Nephron (organoid): ENCODE data around the gene DRC1.

Experiments
- H3K27ac Mint-ChIP-seq, 3 experiments: 2 replicates each; pipeline ENCODE4 v1.8.0; 2020; ENCODE audit warnings: mixed read lengths in 3 of 3, mild to moderate bottlenecking in 2 of 3, moderate library complexity in 1 of 3
- H3K27me3 Mint-ChIP-seq: 2 replicates; pipeline ENCODE4 v1.8.0; 2021; ENCODE audit warnings: low read depth, mild to moderate bottlenecking, moderate library complexity, mixed read lengths
- H3K36me3 Mint-ChIP-seq: 2 replicates; pipeline ENCODE4 v1.8.0; 2020; ENCODE audit warnings: low read depth, mixed read lengths
- H3K4me1 Mint-ChIP-seq: 2 replicates; pipeline ENCODE4 v1.8.0; 2020; ENCODE audit warnings: mixed read lengths
- H3K4me3 Mint-ChIP-seq, 3 experiments: 2 replicates each; pipeline ENCODE4 v1.8.0; 2020; ENCODE audit warnings: mild to moderate bottlenecking in 3 of 3, mixed read lengths in 3 of 3, moderate library complexity in 2 of 3
- H3K9me3 Mint-ChIP-seq: 2 replicates; pipeline ENCODE4 v1.8.0; 2020; ENCODE audit warnings: mixed read lengths
- CTCF ChIP-seq, 3 experiments: fragments of 200-600 bp; sonication (generic); IDR thresholded peaks; one replicate each; pipeline ENCODE4 v1.5.0; 2021; ENCODE audit warnings: antibody characterized with exemption in 3 of 3; ENCODE audit not compliant: unreplicated experiment in 3 of 3

Gene DRC1

DNA sequence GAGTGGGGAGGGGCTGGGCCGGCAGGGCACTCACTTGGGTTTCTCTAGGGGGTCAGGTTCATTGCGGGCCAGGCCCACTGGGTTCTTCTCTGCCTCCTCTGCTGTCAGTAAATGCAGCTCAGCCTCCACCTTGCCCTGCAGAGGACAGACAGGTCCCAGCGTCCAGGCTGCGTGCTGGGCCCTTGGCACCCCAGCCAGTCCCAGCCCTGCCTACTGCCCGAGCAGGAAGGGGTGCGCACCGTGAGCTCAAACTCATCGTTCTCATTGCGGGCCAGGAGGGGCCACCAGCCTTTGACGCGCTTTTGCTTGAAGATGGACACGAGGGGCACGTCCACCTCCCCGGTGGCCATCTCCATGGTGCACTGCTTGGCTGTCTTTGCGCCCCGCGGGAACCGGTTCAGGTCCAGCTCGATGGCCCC is 58.9 kb downstream of the DRC1 start:
- TF ChIP-seq CTCF (IDR thresholded peaks at IDR 0.05; ENCODE audit: unreplicated experiment in 3 of 3): no peak
- Mint-ChIP-seq H3K36me3 (no peaks in the 10 kb centered on the region), H3K27me3 (peaks cover 14% of the 10 kb centered on the region), H3K4me3 (no peak overlapping the region), H3K27ac (no peak overlapping the region), H3K9me3 (no peaks in the 10 kb centered on the region), H3K4me1 (no peaks in the 10 kb centered on the region)

GRCh38 chr2:26461601-26462023 is 59.9 kb downstream of the DRC1 start:
- Mint-ChIP-seq H3K27ac (no peak overlapping the region), H3K27me3 (peaks cover 16% of the 10 kb centered on the region), H3K9me3 (no peaks in the 10 kb centered on the region), H3K4me3 (no peak overlapping the region), H3K36me3 (no peaks in the 10 kb centered on the region), H3K4me1 (no peaks in the 10 kb centered on the region)
- TF ChIP-seq CTCF (IDR thresholded peaks at IDR 0.05; ENCODE audit: unreplicated experiment in 3 of 3): no peak

DNA sequence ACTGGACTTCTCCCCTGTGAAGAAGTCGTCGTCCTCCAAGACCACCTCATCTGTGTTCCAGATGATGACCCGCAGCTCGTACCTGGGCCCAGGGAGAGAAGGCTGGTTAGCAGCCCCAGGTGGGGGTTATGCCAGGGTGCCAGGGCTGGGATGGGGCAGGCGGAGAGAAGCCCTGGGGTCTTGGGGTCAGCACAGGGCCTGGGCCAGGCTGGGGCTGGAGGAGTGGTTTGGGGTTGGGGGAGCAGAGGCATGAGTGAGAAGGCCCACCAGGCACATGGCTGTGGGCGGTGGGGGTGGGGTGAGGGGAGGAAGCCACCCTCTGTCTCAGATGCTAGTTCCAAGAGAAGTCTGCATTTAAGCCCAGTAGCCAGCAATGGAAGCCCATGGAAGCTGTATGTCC is 60.4 kb downstream of the DRC1 start:
- Mint-ChIP-seq H3K27me3 (peaks cover 16% of the 10 kb centered on the region), H3K4me1 (no peaks in the 10 kb centered on the region), H3K4me3 (no peak overlapping the region), H3K27ac (no peak overlapping the region), H3K36me3 (no peaks in the 10 kb centered on the region), H3K9me3 (no peaks in the 10 kb centered on the region)
- TF ChIP-seq CTCF (IDR thresholded peaks at IDR 0.05; ENCODE audit: unreplicated experiment in 3 of 3): no peak

DNA sequence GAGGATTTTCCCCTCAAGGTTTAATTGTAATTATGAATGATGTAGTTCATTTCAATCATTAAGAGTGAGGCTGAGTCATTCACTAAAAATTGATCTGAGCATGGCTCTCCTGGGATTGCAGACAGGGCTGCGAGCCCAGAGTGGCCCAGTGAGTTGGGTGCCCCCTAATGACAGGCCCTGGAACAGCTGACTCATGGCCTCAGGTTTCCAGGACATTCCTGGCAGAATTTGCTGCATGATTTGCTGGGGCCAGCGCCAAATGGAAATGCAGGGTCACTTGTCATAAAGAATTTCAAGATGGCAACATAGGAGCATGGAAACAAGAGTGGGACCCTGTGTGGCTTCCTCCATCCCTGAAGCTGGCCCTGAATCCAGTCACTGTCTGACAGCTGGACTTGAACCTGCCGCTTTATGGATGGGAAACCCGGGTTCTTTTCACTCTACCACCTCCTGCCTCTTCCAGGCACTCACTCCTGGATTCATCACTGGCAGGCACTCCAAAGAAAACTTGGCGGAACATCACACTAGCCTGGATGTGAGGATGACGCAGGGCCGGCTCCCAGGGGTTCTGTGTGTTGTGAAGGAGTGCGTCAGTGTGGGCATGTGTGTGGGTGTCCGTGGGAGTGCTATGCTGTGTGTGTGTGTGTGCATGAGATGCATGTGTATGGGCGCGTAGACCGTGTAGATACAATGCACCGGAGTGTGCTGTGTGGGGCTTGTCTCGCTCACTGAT is 61.0 kb downstream of the DRC1 start:
- TF ChIP-seq CTCF (IDR thresholded peaks at IDR 0.05; ENCODE audit: unreplicated experiment in 3 of 3): peak in 2 of 3 experiments; percentile 17 to 31
- Mint-ChIP-seq H3K27ac (no peak overlapping the region), H3K4me3 (no peak overlapping the region), H3K36me3 (no peaks in the 10 kb centered on the region), H3K27me3 (peaks cover 16% of the 10 kb centered on the region), H3K9me3 (no peaks in the 10 kb centered on the region), H3K4me1 (no peaks in the 10 kb centered on the region)

DNA sequence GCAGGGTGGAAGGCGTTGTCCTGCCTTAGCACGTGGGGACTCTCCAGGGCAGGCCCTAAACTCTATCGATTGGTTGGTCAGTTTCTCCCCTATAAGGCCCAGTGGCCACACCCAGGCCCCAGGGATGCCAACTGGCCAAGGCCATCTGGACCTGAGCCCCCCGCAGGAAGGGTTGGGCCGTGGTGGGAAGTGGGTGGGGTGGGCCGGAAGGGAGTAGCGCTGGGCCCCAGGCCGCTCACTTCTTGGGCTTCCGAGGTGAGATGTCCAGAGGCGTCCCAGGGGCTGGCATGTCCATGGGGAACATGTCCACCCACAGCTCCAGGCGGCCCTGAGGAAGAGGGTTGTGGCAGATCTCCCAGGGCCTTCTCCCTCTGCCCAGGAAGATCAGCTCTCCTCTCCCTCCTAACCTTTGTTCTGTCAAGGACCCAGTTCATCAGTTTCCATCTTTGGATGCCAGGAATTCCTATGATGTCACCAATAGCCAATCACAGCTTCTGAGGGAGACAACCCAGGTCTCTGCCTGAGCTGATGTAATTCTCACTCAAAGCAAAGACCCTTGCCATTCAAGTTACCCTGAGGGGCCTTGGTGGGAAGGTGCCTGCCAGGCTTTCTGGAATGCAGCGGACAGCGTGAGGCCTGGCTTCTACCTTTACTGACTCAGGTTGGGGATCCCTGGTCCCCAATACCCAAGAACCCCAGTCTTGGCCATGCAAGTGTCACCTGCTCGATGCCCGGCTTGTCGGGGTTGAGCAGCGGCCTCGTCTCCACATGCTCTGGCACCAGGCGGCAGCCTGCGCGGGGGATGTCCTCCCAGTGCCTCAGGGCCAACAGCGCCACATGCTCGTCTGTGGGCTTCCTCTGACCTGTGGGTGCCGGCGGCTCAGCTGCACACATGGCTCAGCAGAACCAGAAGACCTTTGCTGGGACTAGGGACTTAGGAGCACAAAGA is 61.8 kb downstream of the DRC1 start:
- Mint-ChIP-seq H3K4me1 (no peaks in the 10 kb centered on the region), H3K27me3 (peaks cover 16% of the 10 kb centered on the region), H3K27ac (no peak overlapping the region), H3K36me3 (no peaks in the 10 kb centered on the region), H3K4me3 (no peak overlapping the region), H3K9me3 (no peaks in the 10 kb centered on the region)
- no peak for TF ChIP-seq CTCF (IDR thresholded peaks at IDR 0.05; ENCODE audit: unreplicated experiment in 3 of 3)
